Head of caudate nucleus (tissue), 42 donors: ENCODE results near the gene NR2E3.
"Not testable (repeated sequence)": the region's sequence is repeated elsewhere in the genome, so short reads cannot be mapped to it uniquely, and the experiment has no call there.

Experiments used
- DNase-seq, 42 donors: peaks; one replicate each; pipeline versions ENCODE4 v3.0.0 to v3.0.0-alpha.2; 2020 to 2021; ENCODE audit warnings: mixed read lengths in 7 of 42
- intact Hi-C: fragments of 100-400 bp; cut with DNase I; formaldehyde crosslinking; loops from one replicate; pipeline ENCODE4 v1.15.0; 2022

The NR2E3 gene

GRCh38 chr15:71811036-71811736 is 832 bp downstream of the NR2E3 start:
- no peak for DNase-seq
- intact Hi-C loops = no loop called here

GRCh38 chr15:71811752-71812735 is 1.7 kb downstream of the NR2E3 start:
- DNase-seq = no peak
- intact Hi-C loops = no loop called here

- no peak for DNase-seq
- intact Hi-C loops = no loop called here
Observed at GRCh38 chr15:71812966-71813722, 2.8 kb downstream of the NR2E3 start.

- intact Hi-C loops = no loop called here
Observed at GRCh38 chr15:71813723-71814470, 3.5 kb downstream of the NR2E3 start.

GRCh38 chr15:71815301-71815700 is 4.9 kb downstream of the NR2E3 start:
- intact Hi-C loops = no loop called here
- no peak for DNase-seq

More at GRCh38 chr15:71813723-71814470, 3.5 kb downstream of the NR2E3 start:
- DNase-seq = no peak

- DNase-seq = no peak
- intact Hi-C loops = no loop called here
Observed at GRCh38 chr15:71817351-71817750, 7.0 kb downstream of the NR2E3 start.

- intact Hi-C loops = no loop called here
- no peak for DNase-seq
Observed at GRCh38 chr15:71820127-71820526, 9.8 kb downstream of the NR2E3 start.

- no peak for DNase-seq
- intact Hi-C loops = no loop called here
Observed at GRCh38 chr15:71821547-71822129, 11.3 kb downstream of the NR2E3 start.

GRCh38 chr15:71822890-71823630 is 12.7 kb downstream of the NR2E3 start:
- no peak for DNase-seq
- intact Hi-C loops = no loop called here

- no peak for DNase-seq
Observed at GRCh38 chr15:71823801-71824200, 13.4 kb downstream of the NR2E3 start.

GRCh38 chr15:71825021-71825730 is 14.8 kb downstream of the NR2E3 start:
- DNase-seq = no peak
- intact Hi-C loops = no loop called here

More at GRCh38 chr15:71823801-71824200, 13.4 kb downstream of the NR2E3 start:
- intact Hi-C loops = no loop called here

- intact Hi-C loops = no loop called here
- DNase-seq = no peak
Observed at GRCh38 chr15:71826196-71826595, 15.8 kb downstream of the NR2E3 start.

- intact Hi-C loops = no loop called here
- DNase-seq = no peak
Observed at GRCh38 chr15:71830981-71831380, 20.6 kb downstream of the NR2E3 start.

- DNase-seq = no peak
- intact Hi-C loops = no loop called here
Observed at GRCh38 chr15:71841563-71841962, 31.2 kb downstream of the NR2E3 start.

- DNase-seq = no peak
- intact Hi-C loops = no loop called here
Observed at GRCh38 chr15:71844916-71845315, 34.6 kb downstream of the NR2E3 start.

GRCh38 chr15:71853543-71853942 is 43.2 kb downstream of the NR2E3 start:
- no peak for DNase-seq
- intact Hi-C loops = no loop called here

GRCh38 chr15:71858232-71858631 is 47.9 kb downstream of the NR2E3 start:
- DNase-seq, intact Hi-C loops: not testable (repeated sequence)
